PFSK-1 (cell line): ENCODE results near the gene SCN1A. TPM values are rescaled to one million over a fixed set of nuclear protein-coding genes. Genes with fewer than 3 reads are reported as not detected.

Source experiments
- FOXP2 ChIP-seq: optimal IDR thresholded peaks from 2 replicates; pipeline ENCODE3; 2011; ENCODE audit warnings: borderline replicate concordance, control low read depth, inconsistent platforms; ENCODE audit not compliant: insufficient read depth; ENCODE audit errors: extremely low read length, extremely low read depth
- POLR2AphosphoS5 ChIP-seq: IDR thresholded peaks from 2 replicates; pipeline ENCODE4 v1.6.1; 2012; ENCODE audit warnings: low read depth, mild to moderate bottlenecking, control low read depth, low read length, moderate library complexity
- SIN3A ChIP-seq: IDR thresholded peaks from 2 replicates; pipeline ENCODE4 v1.6.1; 2012; ENCODE audit warnings: mild to moderate bottlenecking, low read length, moderate library complexity, borderline replicate concordance; ENCODE audit not compliant: insufficient read depth
- TAF1 ChIP-seq: IDR thresholded peaks from 2 replicates; pipeline ENCODE4 v1.6.1; 2012; ENCODE audit warnings: low read length, control low read depth, borderline replicate concordance; ENCODE audit not compliant: insufficient read depth
- polyA plus RNA-seq: library from polyadenylated mRNA; unstranded; fragments of >200 nt; gene quantifications from one replicate; pipeline ENCODE4 v1.2.1, GENCODE V29; 2012; ENCODE audit warnings: low read depth, missing spikeins; ENCODE audit not compliant: insufficient read length
- TF ChIP-seq, protein P1 (sequence below), 2 experiments: IDR thresholded peaks; 2 replicates each; pipeline versions ENCODE4 v1.6.1 to v1.8.0; 2011 to 2012; ENCODE audit warnings: low read depth in 2 of 2, low read length in 2 of 2, control low read depth in 1 of 2, inconsistent platforms in 1 of 2, mild to moderate bottlenecking in 1 of 2, moderate library complexity in 1 of 2; ENCODE audit not compliant: insufficient read depth in 1 of 2

Gene SCN1A
- not detected for polyA plus RNA-seq

DNA sequence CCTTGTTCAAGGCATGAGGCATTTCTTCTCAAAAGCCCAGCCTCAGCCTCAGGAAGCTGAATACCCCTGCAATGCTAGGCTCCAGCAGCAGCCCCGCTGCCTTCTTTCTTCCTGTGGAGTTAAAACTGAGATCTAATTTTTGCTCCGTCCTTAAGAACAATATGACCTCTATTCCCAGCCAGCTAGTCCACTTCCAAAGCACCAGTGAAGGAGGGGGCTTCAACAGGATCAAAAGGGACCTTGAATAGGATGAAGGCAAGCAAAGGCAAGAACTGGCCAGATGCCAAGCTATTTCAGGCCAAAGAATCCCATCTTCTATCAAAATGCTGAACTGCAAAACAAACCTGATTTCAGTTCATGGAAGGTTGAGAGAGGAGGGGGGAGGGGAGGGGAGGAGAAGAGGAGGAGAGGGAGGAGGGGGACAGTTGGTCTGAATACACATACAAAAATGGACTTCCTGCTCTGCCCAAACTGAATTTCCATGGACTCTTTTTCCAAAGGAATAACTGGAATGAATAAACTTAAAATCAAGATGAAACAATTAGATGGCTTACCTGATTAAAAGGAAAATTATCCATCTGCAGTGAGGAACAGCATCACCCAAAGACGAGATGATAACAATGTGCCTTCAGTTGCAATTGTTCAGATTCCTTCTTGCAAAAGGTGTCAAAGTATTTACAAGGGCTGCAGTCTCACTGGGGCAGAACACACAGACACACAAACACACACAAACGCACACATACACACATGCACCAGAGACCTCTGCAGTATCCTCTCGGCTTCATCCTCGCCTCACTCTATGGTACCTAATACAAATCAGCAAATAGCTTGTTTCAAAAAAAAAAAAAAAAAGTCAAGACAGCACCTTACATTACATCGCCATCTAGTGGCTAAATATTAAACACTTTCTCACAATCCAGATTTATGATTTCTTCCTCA is at the start of gene SCN1A:
SCN1A (minus strand) TSS at position 804 of the 939 bp plus-strand sequence. CDS start 54,399 bp downstream, outside the sequence.
- TF ChIP-seq, protein P1, sequence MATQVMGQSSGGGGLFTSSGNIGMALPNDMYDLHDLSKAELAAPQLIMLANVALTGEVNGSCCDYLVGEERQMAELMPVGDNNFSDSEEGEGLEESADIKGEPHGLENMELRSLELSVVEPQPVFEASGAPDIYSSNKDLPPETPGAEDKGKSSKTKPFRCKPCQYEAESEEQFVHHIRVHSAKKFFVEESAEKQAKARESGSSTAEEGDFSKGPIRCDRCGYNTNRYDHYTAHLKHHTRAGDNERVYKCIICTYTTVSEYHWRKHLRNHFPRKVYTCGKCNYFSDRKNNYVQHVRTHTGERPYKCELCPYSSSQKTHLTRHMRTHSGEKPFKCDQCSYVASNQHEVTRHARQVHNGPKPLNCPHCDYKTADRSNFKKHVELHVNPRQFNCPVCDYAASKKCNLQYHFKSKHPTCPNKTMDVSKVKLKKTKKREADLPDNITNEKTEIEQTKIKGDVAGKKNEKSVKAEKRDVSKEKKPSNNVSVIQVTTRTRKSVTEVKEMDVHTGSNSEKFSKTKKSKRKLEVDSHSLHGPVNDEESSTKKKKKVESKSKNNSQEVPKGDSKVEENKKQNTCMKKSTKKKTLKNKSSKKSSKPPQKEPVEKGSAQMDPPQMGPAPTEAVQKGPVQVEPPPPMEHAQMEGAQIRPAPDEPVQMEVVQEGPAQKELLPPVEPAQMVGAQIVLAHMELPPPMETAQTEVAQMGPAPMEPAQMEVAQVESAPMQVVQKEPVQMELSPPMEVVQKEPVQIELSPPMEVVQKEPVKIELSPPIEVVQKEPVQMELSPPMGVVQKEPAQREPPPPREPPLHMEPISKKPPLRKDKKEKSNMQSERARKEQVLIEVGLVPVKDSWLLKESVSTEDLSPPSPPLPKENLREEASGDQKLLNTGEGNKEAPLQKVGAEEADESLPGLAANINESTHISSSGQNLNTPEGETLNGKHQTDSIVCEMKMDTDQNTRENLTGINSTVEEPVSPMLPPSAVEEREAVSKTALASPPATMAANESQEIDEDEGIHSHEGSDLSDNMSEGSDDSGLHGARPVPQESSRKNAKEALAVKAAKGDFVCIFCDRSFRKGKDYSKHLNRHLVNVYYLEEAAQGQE (IDR thresholded peaks at IDR 0.05; ENCODE audit: insufficient read depth in 1 of 2, low read depth in 2 of 2, low read length in 2 of 2): no peak
- TF ChIP-seq SIN3A: no peak
- TF ChIP-seq FOXP2: no peak
- no peak for TF ChIP-seq TAF1
- TF ChIP-seq POLR2AphosphoS5: no peak

DNA sequence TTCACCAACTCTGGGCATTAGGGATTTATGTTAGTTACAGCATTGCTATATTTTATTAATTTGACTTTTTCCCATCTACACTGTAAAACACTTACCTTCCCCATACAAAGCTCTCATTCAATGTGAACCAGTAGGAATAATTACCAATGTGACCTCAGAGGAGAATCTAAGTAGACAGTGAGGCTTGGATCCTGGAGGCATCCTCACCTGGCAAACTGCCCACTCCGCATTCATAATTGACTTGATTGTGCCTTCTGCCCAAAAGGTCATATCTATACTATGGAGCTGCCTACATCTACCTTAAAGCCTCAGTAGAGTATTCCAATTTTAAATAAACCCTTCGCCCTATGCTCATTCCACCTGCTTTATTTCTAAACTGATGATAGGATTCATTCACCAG is 45.4 kb upstream of the SCN1A start:
- TF ChIP-seq POLR2AphosphoS5 (no peak), TAF1 (no peak), FOXP2 (no peak), SIN3A (no peak)
- TF ChIP-seq, protein P1 (IDR thresholded peaks at IDR 0.05; ENCODE audit: insufficient read depth in 1 of 2, low read depth in 2 of 2, low read length in 2 of 2): no peak

DNA sequence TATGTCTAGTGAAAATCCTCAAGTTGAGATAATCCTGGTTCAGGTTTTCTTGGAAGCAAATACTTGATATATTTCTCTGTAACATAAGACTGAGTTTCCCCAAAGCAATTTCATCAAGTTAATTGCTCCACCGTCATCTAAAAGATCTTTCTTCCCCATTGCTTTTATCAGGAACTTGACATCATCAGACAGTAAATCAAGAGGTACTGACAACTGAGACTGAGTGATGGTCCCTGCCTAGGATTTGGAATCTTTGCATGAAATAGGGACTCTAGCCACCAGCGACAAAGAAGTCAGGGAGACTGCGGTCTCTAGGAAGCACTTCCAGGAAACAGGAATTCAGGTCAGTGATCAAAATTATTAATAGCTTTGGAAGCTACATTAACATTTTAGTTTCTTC is 43.4 kb upstream of the SCN1A start:
- no peak for TF ChIP-seq TAF1
- TF ChIP-seq POLR2AphosphoS5: no peak
- no peak for TF ChIP-seq SIN3A
- TF ChIP-seq FOXP2: no peak
- TF ChIP-seq, protein P1 (IDR thresholded peaks at IDR 0.05; ENCODE audit: insufficient read depth in 1 of 2, low read depth in 2 of 2, low read length in 2 of 2): no peak

DNA sequence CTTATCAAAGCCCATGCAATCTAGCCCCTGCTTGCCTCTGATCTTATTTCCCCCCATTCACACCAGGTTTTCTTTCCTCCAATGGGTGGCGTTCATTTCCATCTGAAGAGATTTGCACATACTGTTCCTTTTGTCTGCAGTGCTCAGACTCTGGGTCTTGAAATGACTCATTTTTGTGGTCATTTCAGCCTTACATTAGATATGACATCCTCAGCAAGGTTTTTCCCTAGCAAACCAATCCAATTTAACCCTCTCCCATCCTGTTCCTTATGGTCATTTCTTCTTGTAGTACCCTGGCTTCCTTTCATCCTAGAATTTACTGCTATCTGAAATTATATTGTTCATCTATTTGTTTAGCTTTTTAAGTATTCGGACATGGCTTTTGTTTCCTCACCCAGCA is 42.5 kb upstream of the SCN1A start:
- TF ChIP-seq POLR2AphosphoS5: no peak
- TF ChIP-seq, protein P1 (IDR thresholded peaks at IDR 0.05; ENCODE audit: insufficient read depth in 1 of 2, low read depth in 2 of 2, low read length in 2 of 2): no peak
- no peak for TF ChIP-seq SIN3A
- TF ChIP-seq TAF1: no peak
- TF ChIP-seq FOXP2: no peak
